H1 (cell line): Measurements from ENCODE around the gene LIPC.

ENCODE experiments used
- ATF2 ChIP-seq: IDR thresholded peaks from 2 replicates; pipeline ENCODE4 v1.6.1; 2012; ENCODE audit warnings: low read length, inconsistent platforms
- ATF3 ChIP-seq: IDR thresholded peaks from 2 replicates; pipeline ENCODE4 v1.6.1; 2011; ENCODE audit warnings: low read depth, mild to moderate bottlenecking, low read length; ENCODE audit not compliant: insufficient read depth
- CEBPB ChIP-seq: IDR thresholded peaks from 2 replicates; pipeline ENCODE4 v1.6.1; 2012; ENCODE audit warnings: low read depth, low read length
- CREB1 ChIP-seq: IDR thresholded peaks from 2 replicates; pipeline ENCODE4 v1.6.1; 2012; ENCODE audit warnings: inconsistent platforms
- CTCF ChIP-seq, 3 experiments: IDR thresholded peaks; 1 replicate in 2 of 3; 2 replicates in 1 of 3; pipeline versions ENCODE4 v1.5.1 to v1.6.1; 2011; ENCODE audit warnings: low read length in 3 of 3, mild to moderate bottlenecking in 3 of 3, inconsistent platforms in 2 of 3, low read depth in 1 of 3, moderate library complexity in 1 of 3; ENCODE audit not compliant: insufficient read depth in 1 of 3; ENCODE audit errors: control extremely low read depth in 1 of 3
- EP300 ChIP-seq, 2 experiments: IDR thresholded peaks; 1 replicate in 1 of 2; 2 replicates in 1 of 2; pipeline ENCODE4 v1.6.1; 2011 to 2012; ENCODE audit warnings: low read depth in 2 of 2, low read length in 2 of 2, mild to moderate bottlenecking in 2 of 2, borderline replicate concordance in 1 of 2, inconsistent platforms in 1 of 2, moderate library complexity in 1 of 2
- EZH2 ChIP-seq: fragments of 200-600 bp; sonication (generic); IDR thresholded peaks from 2 replicates; pipeline ENCODE4 v1.7.1; 2012; ENCODE audit warnings: low read depth, mild to moderate bottlenecking, moderate library complexity, low read length, inconsistent platforms; ENCODE audit not compliant: severe bottlenecking
- JUN ChIP-seq: IDR thresholded peaks from 2 replicates; pipeline ENCODE4 v1.6.1; 2011; ENCODE audit warnings: low read depth, mild to moderate bottlenecking, improper control_type of control experiment, low read length
- POLR2A ChIP-seq, 2 experiments: IDR thresholded peaks; 1 replicate in 1 of 2; 2 replicates in 1 of 2; pipeline ENCODE4 v1.6.1; 2011; ENCODE audit warnings: low read depth in 2 of 2, low read length in 2 of 2, mild to moderate bottlenecking in 2 of 2; ENCODE audit errors: control extremely low read depth in 1 of 2
- POLR2AphosphoS5 ChIP-seq: IDR thresholded peaks from 2 replicates; pipeline ENCODE4 v1.6.1; 2011; ENCODE audit warnings: low read depth, low read length
- SP2 ChIP-seq: IDR thresholded peaks from 2 replicates; pipeline ENCODE4 v1.6.1; 2012; ENCODE audit warnings: mild to moderate bottlenecking, low read length, inconsistent platforms
- TAF1 ChIP-seq: IDR thresholded peaks from 2 replicates; pipeline ENCODE4 v1.6.1; 2011; ENCODE audit warnings: mild to moderate bottlenecking, low read depth, low read length
- USF2 ChIP-seq: IDR thresholded peaks from 2 replicates; pipeline ENCODE4 v1.6.1; 2011; ENCODE audit warnings: low read length, improper control_type of control experiment
- ZNF274 ChIP-seq: IDR thresholded peaks from 2 replicates; pipeline ENCODE4 v1.7.0; 2012; ENCODE audit warnings: low read length, borderline replicate concordance; ENCODE audit errors: extremely low read depth

GRCh38 chr15:58462973-58463663, 31.3 kb downstream of the LIPC start:
- TF ChIP-seq TAF1 (no peak), POLR2A (IDR thresholded peaks at IDR 0.05; ENCODE audit: control extremely low read depth in 1 of 2, low read depth in 2 of 2, low read length in 2 of 2) (no peak), ZNF274 (no peak), POLR2AphosphoS5 (no peak), EP300 (IDR thresholded peaks at IDR 0.05; ENCODE audit: borderline replicate concordance in 1 of 2, low read depth in 2 of 2, low read length in 2 of 2) (no peak), CEBPB (no peak), USF2 (no peak), CTCF (IDR thresholded peaks at IDR 0.05; ENCODE audit: control extremely low read depth in 1 of 3, insufficient read depth in 1 of 3, low read depth in 1 of 3, low read length in 3 of 3) (no peak), CREB1 (no peak), ATF2 (no peak), SP2 (no peak), JUN (no peak), ATF3 (no peak), EZH2 (no peak)
